Mesenchymal stem cell (in vitro differentiated cells and primary cell): ENCODE measurements around the gene TMEM50B.

ENCODE experiments used
- DNase-seq: peaks from one replicate; pipeline ENCODE4 v3.0.0-alpha.2; 2013
- H2AFZ ChIP-seq: one replicate; pipeline ENCODE4 v1.6.1; 2013; ENCODE audit warnings: low read depth, mild to moderate bottlenecking, control low read depth, inconsistent platforms, low read length, moderate library complexity
- H2AK5ac ChIP-seq: 2 replicates; pipeline ENCODE4 v1.6.1; 2013; ENCODE audit warnings: low read length, moderate library complexity, mild to moderate bottlenecking, inconsistent platforms; ENCODE audit not compliant: severe bottlenecking
- H2BK120ac ChIP-seq: one replicate; pipeline ENCODE4 v1.6.1; 2013; ENCODE audit warnings: low read depth, mild to moderate bottlenecking, inconsistent platforms, low read length, moderate library complexity
- H2BK12ac ChIP-seq, 2 experiments: one replicate each; pipeline ENCODE4 v1.6.1; 2013; ENCODE audit warnings: inconsistent platforms in 2 of 2, low read length in 2 of 2, mild to moderate bottlenecking in 2 of 2, moderate library complexity in 2 of 2, control low read depth in 1 of 2
- H2BK15ac ChIP-seq: one replicate; pipeline ENCODE4 v1.6.1; 2013; ENCODE audit warnings: mild to moderate bottlenecking, low read depth, inconsistent platforms; ENCODE audit not compliant: poor library complexity, severe bottlenecking
- H2BK5ac ChIP-seq: 2 replicates; pipeline ENCODE4 v1.6.1; 2013; ENCODE audit warnings: low read depth, mild to moderate bottlenecking, low read length, control low read depth, inconsistent platforms; ENCODE audit not compliant: poor library complexity, severe bottlenecking
- H3K14ac ChIP-seq, 2 experiments: one replicate each; pipeline ENCODE4 v1.6.1; 2013; ENCODE audit warnings: inconsistent platforms in 2 of 2, low read length in 2 of 2, control low read depth in 1 of 2, mild to moderate bottlenecking in 1 of 2, moderate library complexity in 1 of 2
- H3K18ac ChIP-seq, 2 experiments: one replicate each; pipeline ENCODE4 v1.6.1; 2013; ENCODE audit warnings: inconsistent platforms in 2 of 2, low read length in 2 of 2, control low read depth in 1 of 2, low read depth in 1 of 2, mild to moderate bottlenecking in 1 of 2
- H3K23ac ChIP-seq, 2 experiments: one replicate each; pipeline ENCODE4 v1.6.1; 2013; ENCODE audit warnings: inconsistent platforms in 2 of 2, low read length in 2 of 2, mild to moderate bottlenecking in 2 of 2, moderate library complexity in 2 of 2, control low read depth in 1 of 2
- H3K27ac ChIP-seq: 2 replicates; pipeline ENCODE4 v1.5.1; 2013; ENCODE audit warnings: mild to moderate bottlenecking, moderate library complexity, low read length, control low read depth, inconsistent platforms; ENCODE audit not compliant: poor library complexity, severe bottlenecking
- H3K27me3 ChIP-seq, 2 experiments: 2 replicates each; pipeline versions ENCODE4 v1.6.1 to v1.7.0; 2013; ENCODE audit warnings: low read length in 2 of 2, mild to moderate bottlenecking in 2 of 2, moderate library complexity in 2 of 2, control low read depth in 1 of 2, inconsistent platforms in 1 of 2; ENCODE audit not compliant: control insufficient read depth in 1 of 2, insufficient read depth in 1 of 2
- H3K36me3 ChIP-seq, 2 experiments: 2 replicates each; pipeline versions ENCODE4 v1.6.1 to v1.7.0; 2013; ENCODE audit warnings: low read length in 2 of 2, control low read depth in 1 of 2, inconsistent platforms in 1 of 2, low read depth in 1 of 2, mild to moderate bottlenecking in 1 of 2; ENCODE audit not compliant: insufficient read depth in 2 of 2, control insufficient read depth in 1 of 2
- H3K4ac ChIP-seq, 2 experiments: one replicate each; pipeline ENCODE4 v1.6.1; 2013; ENCODE audit warnings: inconsistent platforms in 2 of 2, low read length in 2 of 2, mild to moderate bottlenecking in 2 of 2, moderate library complexity in 2 of 2, control low read depth in 1 of 2, low read depth in 1 of 2
- H3K4me1 ChIP-seq: 2 replicates; pipeline ENCODE4 v1.6.1; 2013; ENCODE audit warnings: low read depth, low read length, control low read depth; ENCODE audit not compliant: control insufficient read depth, insufficient read depth
- H3K4me2 ChIP-seq: 2 replicates; pipeline ENCODE4 v1.6.1; 2013; ENCODE audit warnings: low read length, mild to moderate bottlenecking, inconsistent platforms; ENCODE audit not compliant: poor library complexity, severe bottlenecking
- H3K4me3 ChIP-seq, 2 experiments: 2 replicates each; pipeline versions ENCODE4 v1.5.1 to v1.7.0; 2013; ENCODE audit warnings: low read length in 2 of 2, mild to moderate bottlenecking in 2 of 2, control low read depth in 1 of 2, low read depth in 1 of 2; ENCODE audit not compliant: insufficient read depth in 1 of 2
- H3K79me1 ChIP-seq: replicated peaks from 2 replicates; pipeline ENCODE4 v1.6.1; 2013; ENCODE audit warnings: mild to moderate bottlenecking, control low read depth, low read length, inconsistent platforms; ENCODE audit not compliant: poor library complexity, severe bottlenecking
- H3K9ac ChIP-seq: 2 replicates; pipeline ENCODE4 v1.7.0; 2013; ENCODE audit warnings: mild to moderate bottlenecking, low read length, moderate library complexity
- H3K9me3 ChIP-seq: 2 replicates; pipeline ENCODE4 v1.7.0; 2013; ENCODE audit warnings: mild to moderate bottlenecking, low read length; ENCODE audit not compliant: control insufficient read depth
- H4K8ac ChIP-seq: one replicate; pipeline ENCODE4 v1.6.1; 2013; ENCODE audit warnings: inconsistent platforms, mild to moderate bottlenecking, low read length, moderate library complexity
- H4K91ac ChIP-seq: one replicate; pipeline ENCODE4 v1.6.1; 2013; ENCODE audit warnings: mild to moderate bottlenecking, low read length, inconsistent platforms
- WGBS: methylation state at CpG from one replicate; pipeline ENCODE4 v1.1.7; 2013; ENCODE audit warnings: mixed read lengths; 5-methylcytosine and 5-hydroxymethylcytosine counted together

Gene TMEM50B

GRCh38 chr21:33493756-33494155, 14.0 kb upstream of the TMEM50B start:
- DNase-seq: no peak
- Histone ChIP-seq H2BK15ac (no peak overlapping the region), H3K79me1 (no peaks in the 10 kb centered on the region), H4K8ac (no peak overlapping the region), H3K9ac (no peak overlapping the region), H3K4me2 (no peak overlapping the region), H2BK5ac (no peak overlapping the region), H3K27ac (no peak overlapping the region), H3K4me1 (no peaks in the 10 kb centered on the region), H3K9me3 (no peaks in the 10 kb centered on the region), H3K27me3 (peaks cover 6 to 15% of the 10 kb centered on the region in 2 experiments), H3K4me3 (no peak overlapping the region), H4K91ac (no peak overlapping the region), H2AK5ac (no peak overlapping the region), H3K14ac (no peak overlapping the region), H3K23ac (no peak overlapping the region), H3K18ac (no peak overlapping the region), H2BK12ac (no peak overlapping the region), H3K4ac (no peak overlapping the region), H2BK120ac (no peak overlapping the region), H2AFZ (no peak overlapping the region), H3K36me3 (peaks cover 0 to under 1% of the 10 kb centered on the region in 2 experiments)
- 89% methylated on average over 1 of the region's 3 CpGs for WGBS

GRCh38 chr21:33492571-33492970, 12.8 kb upstream of the TMEM50B start:
- Histone ChIP-seq H2AK5ac (no peak overlapping the region), H2BK12ac (no peak overlapping the region), H3K36me3 (peaks cover 0 to 6% of the 10 kb centered on the region in 2 experiments), H3K4me2 (no peak overlapping the region), H3K27ac (no peak overlapping the region), H3K79me1 (no peaks in the 10 kb centered on the region), H3K9ac (no peak overlapping the region), H2BK120ac (no peak overlapping the region), H3K23ac (no peak overlapping the region), H3K18ac (no peak overlapping the region), H3K9me3 (no peaks in the 10 kb centered on the region), H3K4me1 (no peaks in the 10 kb centered on the region), H2BK5ac (no peak overlapping the region), H3K14ac (no peak overlapping the region), H4K91ac (no peak overlapping the region), H2BK15ac (no peak overlapping the region), H3K4ac (no peak overlapping the region), H3K27me3 (peaks cover 6 to 15% of the 10 kb centered on the region in 2 experiments), H2AFZ (no peak overlapping the region), H4K8ac (no peak overlapping the region), H3K4me3 (no peak overlapping the region)
- WGBS: 100% methylated on average over 1 of the region's 2 CpGs
- peak; percentile 10 for DNase-seq

GRCh38 chr21:33491373-33492102, 11.8 kb upstream of the TMEM50B start, which contains the start of gene DNAJC28:
Gene DNAJC28, minus strand, starts transcription at chr21:33491716. Its CDS starts 2,323 bp downstream, at chr21:33489393.
- H3K4ac ChIP-seq: no peak within 1 kb of the TSS
- no peaks in the 10 kb centered on the region for H3K4me1 ChIP-seq
- H3K4me2 ChIP-seq: peak within 1 kb of the TSS; percentile 66
- H3K23ac ChIP-seq: peak within 1 kb of the TSS in 1 of 2 experiments; percentile 34
- peak within 1 kb of the TSS; percentile 49 for H2BK5ac ChIP-seq
- 2% methylated on average over 52 of the region's 52 CpGs for WGBS
- H2BK120ac ChIP-seq: no peak within 1 kb of the TSS
- peak within 1 kb of the TSS; percentile 83 for H2AFZ ChIP-seq
- H2AK5ac ChIP-seq: no peak within 1 kb of the TSS
- H2BK15ac ChIP-seq: peak within 1 kb of the TSS; percentile 77
- no peaks in the 10 kb centered on the region for H3K79me1 ChIP-seq
- peaks cover 0 to 6% of the 10 kb centered on the region in 2 experiments for H3K36me3 ChIP-seq
- peak within 1 kb of the TSS; percentile 2 for H4K91ac ChIP-seq
- H3K14ac ChIP-seq: peak within 1 kb of the TSS in 1 of 2 experiments; percentile 78
- H3K18ac ChIP-seq: peak within 1 kb of the TSS; percentile 60 to 86
- H3K4me3 ChIP-seq: peak within 1 kb of the TSS; percentile 73 to 97
- peak within 1 kb of the TSS; percentile 90 for H4K8ac ChIP-seq
- peak; percentile 95 for DNase-seq
- H2BK12ac ChIP-seq: no peak within 1 kb of the TSS
- no peaks in the 10 kb centered on the region for H3K9me3 ChIP-seq
- peak within 1 kb of the TSS; percentile 94 for H3K9ac ChIP-seq
- H3K27me3 ChIP-seq: peaks cover 2 to 14% of the 10 kb centered on the region in 2 experiments
- H3K27ac ChIP-seq: peak within 1 kb of the TSS; percentile 23

GRCh38 chr21:33490991-33491372, 11.2 kb upstream of the TMEM50B start:
- Histone ChIP-seq H3K9me3 (no peaks in the 10 kb centered on the region), H3K4me2 (peak overlapping the region; percentile 66), H3K4me3 (peak overlapping the region; percentile 73 to 97), H3K27me3 (peaks cover 0 to 9% of the 10 kb centered on the region in 2 experiments), H2BK15ac (no peak overlapping the region), H2BK5ac (no peak overlapping the region), H3K9ac (peak overlapping the region; percentile 94), H4K91ac (no peak overlapping the region), H3K4ac (no peak overlapping the region), H2AFZ (peak overlapping the region; percentile 83), H2BK120ac (no peak overlapping the region), H3K79me1 (no peaks in the 10 kb centered on the region), H4K8ac (peak overlapping the region; percentile 79), H2BK12ac (no peak overlapping the region), H3K27ac (no peak overlapping the region), H3K4me1 (no peaks in the 10 kb centered on the region), H3K14ac (no peak overlapping the region), H3K36me3 (peaks cover 0 to 6% of the 10 kb centered on the region in 2 experiments), H3K18ac (peak overlapping the region in 1 of 2 experiments; percentile 26), H3K23ac (no peak overlapping the region), H2AK5ac (no peak overlapping the region)
- WGBS: 33% methylated on average over 12 of the region's 12 CpGs
- DNase-seq: no peak
